HG03354 (cell line): Measurements from ENCODE around the gene DDX56.

ENCODE experiments used
- ATAC-seq: cut with Tn5 transposase; IDR thresholded peaks from one replicate; pipeline ENCODE4 v1.9.1; 2021; ENCODE audit warnings: mild to moderate bottlenecking; ENCODE audit not compliant: unreplicated experiment, poor library complexity, severe bottlenecking

DDX56 gene

DNA sequence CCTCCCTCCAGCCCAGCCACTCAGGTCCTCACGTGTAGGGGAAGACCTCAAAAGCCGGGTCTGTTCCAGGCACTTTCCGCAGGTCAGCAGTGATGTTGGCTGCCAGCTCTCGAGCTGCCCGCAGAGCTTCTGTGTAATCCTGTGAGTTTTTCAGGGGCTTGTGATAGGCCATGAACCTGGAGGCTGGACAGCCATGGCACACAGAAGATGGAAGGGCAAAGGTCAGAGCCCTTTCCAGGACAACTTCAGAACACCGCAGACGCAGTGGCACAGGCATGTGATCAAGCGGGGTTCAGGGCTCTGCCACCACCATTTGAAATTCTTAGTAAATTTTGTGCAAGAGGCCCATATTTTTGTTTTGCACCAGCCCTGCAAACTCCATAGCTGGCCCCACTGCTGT, 56.5 kb downstream of the DDX56 start:
- ATAC-seq = no peak
